ENCODE results near the gene CHAC2.
A peak's percentile ranks its signal among the peaks of the same experiment; 100 is the strongest.
"Not testable (repeated sequence)": the region's sequence is repeated elsewhere in the genome, so short reads cannot be mapped to it uniquely, and the experiment has no call there.

The CHAC2 gene

GRCh38 chr2:53767405-53768241, at the start of gene CHAC2:
CHAC2 (plus strand) TSS chr2:53767804; CDS start chr2:53767887, 83 bp downstream.
- DNase-seq (ENCODE audit: low spot score in 2 of 2) (peak; percentile 67 to 71), ATAC-seq (replicated peaks; ENCODE audit: extremely low read depth, poor library complexity, severe bottlenecking) (peak; percentile 91)
- Mint-ChIP-seq H3K36me3 (ENCODE audit: insufficient read depth) (peaks cover 19% of the 10 kb centered on the region), H3K4me3 (peak within 1 kb of the TSS; percentile 94), H3K27me3 (no peaks in the 10 kb centered on the region), H3K4me1 (peaks cover 11% of the 10 kb centered on the region), H3K27ac (ENCODE audit: low read depth) (peak within 1 kb of the TSS; percentile 92), H3K9me3 (no peaks in the 10 kb centered on the region)

GRCh38 chr2:53720944-53721343, 46.7 kb upstream of the CHAC2 start:
- not testable (repeated sequence) for H3K36me3 Mint-ChIP-seq (ENCODE audit: insufficient read depth); ATAC-seq (replicated peaks; ENCODE audit: extremely low read depth, poor library complexity, severe bottlenecking); DNase-seq (ENCODE audit: low spot score in 2 of 2); H3K27ac Mint-ChIP-seq (ENCODE audit: low read depth); H3K4me3 Mint-ChIP-seq; H3K9me3 Mint-ChIP-seq; H3K27me3 Mint-ChIP-seq
- H3K4me1 Mint-ChIP-seq, result peaks cover 40% of the 10 kb centered on the region

- H3K4me3 Mint-ChIP-seq, result no peak overlapping the region
- ATAC-seq (replicated peaks; ENCODE audit: extremely low read depth, poor library complexity, severe bottlenecking) (no peak), DNase-seq (ENCODE audit: low spot score in 2 of 2) (no peak)
- no peaks in the 10 kb centered on the region for H3K9me3 Mint-ChIP-seq
- peaks cover 31% of the 10 kb centered on the region for H3K4me1 Mint-ChIP-seq
- H3K27ac Mint-ChIP-seq (ENCODE audit: low read depth), result no peak overlapping the region
- no peaks in the 10 kb centered on the region for H3K27me3 Mint-ChIP-seq
- peaks cover 4% of the 10 kb centered on the region for H3K36me3 Mint-ChIP-seq (ENCODE audit: insufficient read depth)
Measured at GRCh38 chr2:53724536-53724935, 43.1 kb upstream of the CHAC2 start.

GRCh38 chr2:53725662-53726061, 41.9 kb upstream of the CHAC2 start:
- Mint-ChIP-seq H3K27ac (ENCODE audit: low read depth) (no peak overlapping the region), H3K27me3 (no peaks in the 10 kb centered on the region), H3K4me1 (peaks cover 29% of the 10 kb centered on the region), H3K9me3 (no peaks in the 10 kb centered on the region), H3K4me3 (no peak overlapping the region), H3K36me3 (ENCODE audit: insufficient read depth) (peaks cover 4% of the 10 kb centered on the region)
- no peak for ATAC-seq (replicated peaks; ENCODE audit: extremely low read depth, poor library complexity, severe bottlenecking)
- no peak for DNase-seq (ENCODE audit: low spot score in 2 of 2)

- DNase-seq (ENCODE audit: low spot score in 2 of 2) (no peak), ATAC-seq (replicated peaks; ENCODE audit: extremely low read depth, poor library complexity, severe bottlenecking) (no peak)
- Mint-ChIP-seq H3K36me3 (ENCODE audit: insufficient read depth) (peaks cover 4% of the 10 kb centered on the region), H3K9me3 (no peaks in the 10 kb centered on the region), H3K27me3 (no peaks in the 10 kb centered on the region), H3K4me1 (peaks cover 15% of the 10 kb centered on the region), H3K4me3 (no peak overlapping the region), H3K27ac (ENCODE audit: low read depth) (no peak overlapping the region)
Measured at GRCh38 chr2:53727921-53728320, 39.7 kb upstream of the CHAC2 start.

- Mint-ChIP-seq H3K4me1 (peaks cover 11% of the 10 kb centered on the region), H3K27me3 (no peaks in the 10 kb centered on the region), H3K4me3 (no peak overlapping the region), H3K27ac (ENCODE audit: low read depth) (no peak overlapping the region), H3K9me3 (no peaks in the 10 kb centered on the region), H3K36me3 (ENCODE audit: insufficient read depth) (peaks cover 4% of the 10 kb centered on the region)
- DNase-seq (ENCODE audit: low spot score in 2 of 2), result no peak
- ATAC-seq (replicated peaks; ENCODE audit: extremely low read depth, poor library complexity, severe bottlenecking), result no peak
Measured at GRCh38 chr2:53729143-53729762, 38.4 kb upstream of the CHAC2 start.

GRCh38 chr2:53737091-53737490, 30.5 kb upstream of the CHAC2 start:
- peaks cover 3% of the 10 kb centered on the region for H3K36me3 Mint-ChIP-seq (ENCODE audit: insufficient read depth)
- ATAC-seq (replicated peaks; ENCODE audit: extremely low read depth, poor library complexity, severe bottlenecking) (no peak), DNase-seq (ENCODE audit: low spot score in 2 of 2) (no peak)
- no peak overlapping the region for H3K27ac Mint-ChIP-seq (ENCODE audit: low read depth)
- no peak overlapping the region for H3K4me3 Mint-ChIP-seq
- no peaks in the 10 kb centered on the region for H3K27me3 Mint-ChIP-seq
- no peaks in the 10 kb centered on the region for H3K9me3 Mint-ChIP-seq
- peaks cover 17% of the 10 kb centered on the region for H3K4me1 Mint-ChIP-seq

GRCh38 chr2:53739032-53739431, 28.6 kb upstream of the CHAC2 start:
- DNase-seq (ENCODE audit: low spot score in 2 of 2) (no peak), ATAC-seq (replicated peaks; ENCODE audit: extremely low read depth, poor library complexity, severe bottlenecking) (no peak)
- peaks cover 22% of the 10 kb centered on the region for H3K4me1 Mint-ChIP-seq
- no peaks in the 10 kb centered on the region for H3K9me3 Mint-ChIP-seq
- peaks cover 3% of the 10 kb centered on the region for H3K36me3 Mint-ChIP-seq (ENCODE audit: insufficient read depth)
- H3K4me3 Mint-ChIP-seq, result no peak overlapping the region
- no peak overlapping the region for H3K27ac Mint-ChIP-seq (ENCODE audit: low read depth)
- H3K27me3 Mint-ChIP-seq, result no peaks in the 10 kb centered on the region

GRCh38 chr2:53740170-53740569, 27.4 kb upstream of the CHAC2 start:
- no peak overlapping the region for H3K4me3 Mint-ChIP-seq
- no peaks in the 10 kb centered on the region for H3K9me3 Mint-ChIP-seq
- H3K27me3 Mint-ChIP-seq, result no peaks in the 10 kb centered on the region
- peak overlapping the region; percentile 9 for H3K27ac Mint-ChIP-seq (ENCODE audit: low read depth)
- DNase-seq (ENCODE audit: low spot score in 2 of 2) (no peak), ATAC-seq (replicated peaks; ENCODE audit: extremely low read depth, poor library complexity, severe bottlenecking) (no peak)
- no peaks in the 10 kb centered on the region for H3K36me3 Mint-ChIP-seq (ENCODE audit: insufficient read depth)
- peaks cover 14% of the 10 kb centered on the region for H3K4me1 Mint-ChIP-seq

GRCh38 chr2:53744395-53745065, 23.1 kb upstream of the CHAC2 start:
- ATAC-seq (replicated peaks; ENCODE audit: extremely low read depth, poor library complexity, severe bottlenecking), result no peak
- peaks cover 12% of the 10 kb centered on the region for H3K36me3 Mint-ChIP-seq (ENCODE audit: insufficient read depth)
- H3K27ac Mint-ChIP-seq (ENCODE audit: low read depth), result no peak overlapping the region
- no peaks in the 10 kb centered on the region for H3K27me3 Mint-ChIP-seq
- H3K9me3 Mint-ChIP-seq, result no peaks in the 10 kb centered on the region
- H3K4me3 Mint-ChIP-seq, result no peak overlapping the region
- no peak for DNase-seq (ENCODE audit: low spot score in 2 of 2)
- peaks cover 15% of the 10 kb centered on the region for H3K4me1 Mint-ChIP-seq

- H3K4me1 Mint-ChIP-seq, result peaks cover 11% of the 10 kb centered on the region
- H3K9me3 Mint-ChIP-seq, result no peaks in the 10 kb centered on the region
- H3K4me3 Mint-ChIP-seq, result no peak overlapping the region
- ATAC-seq (replicated peaks; ENCODE audit: extremely low read depth, poor library complexity, severe bottlenecking), result no peak
- H3K27me3 Mint-ChIP-seq, result no peaks in the 10 kb centered on the region
- no peak overlapping the region for H3K27ac Mint-ChIP-seq (ENCODE audit: low read depth)
- peaks cover 13% of the 10 kb centered on the region for H3K36me3 Mint-ChIP-seq (ENCODE audit: insufficient read depth)
- no peak for DNase-seq (ENCODE audit: low spot score in 2 of 2)
Measured at GRCh38 chr2:53750041-53750768, 17.4 kb upstream of the CHAC2 start.

GRCh38 chr2:53751728-53752127, 15.9 kb upstream of the CHAC2 start:
- H3K4me3 Mint-ChIP-seq, result no peak overlapping the region
- H3K36me3 Mint-ChIP-seq (ENCODE audit: insufficient read depth), result peaks cover 13% of the 10 kb centered on the region
- ATAC-seq (replicated peaks; ENCODE audit: extremely low read depth, poor library complexity, severe bottlenecking) (no peak), DNase-seq (ENCODE audit: low spot score in 2 of 2) (no peak)
- H3K9me3 Mint-ChIP-seq, result no peaks in the 10 kb centered on the region
- peaks cover 5% of the 10 kb centered on the region for H3K4me1 Mint-ChIP-seq
- no peak overlapping the region for H3K27ac Mint-ChIP-seq (ENCODE audit: low read depth)
- no peaks in the 10 kb centered on the region for H3K27me3 Mint-ChIP-seq

Data from central memory CD8-positive, alpha-beta T cell (primary cell).